ENCODE results near the gene EDEM2. TPM values are rescaled to one million over a fixed set of nuclear protein-coding genes. Genes with fewer than 3 reads are reported as not detected.

EDEM2 gene
- polyA plus RNA-seq, 3 donors = 39.5 to 86.1 (median 75.6) TPM

GRCh38 chr20:35167787-35168186 lies 20.7 kb upstream of the EDEM2 start:
- Histone ChIP-seq H4K20me1 (ENCODE audit: insufficient read depth, low read length) (no peaks in the 10 kb centered on the region), H3K27ac (ENCODE audit: low read depth in 1 of 2, low read length in 2 of 2) (no peak overlapping the region), H3K27me3 (ENCODE audit: control insufficient read depth in 2 of 2, insufficient read depth in 2 of 2, low read length in 2 of 2) (no peaks in the 10 kb centered on the region), H3K36me3 (replicated peaks in 1 of 2; ENCODE audit: control insufficient read depth in 1 of 2, insufficient read depth in 2 of 2, low read length in 2 of 2) (no peaks in the 10 kb centered on the region), H3K4me3 (replicated peaks in 1 of 3; ENCODE audit: low read depth in 2 of 3, low read length in 3 of 3) (no peak overlapping the region), H3K9me3 (replicated peaks in 1 of 2; ENCODE audit: control insufficient read depth in 1 of 2, insufficient read depth in 1 of 2, low read length in 2 of 2) (no peaks in the 10 kb centered on the region), H3K79me2 (ENCODE audit: insufficient read depth, low read length) (no peaks in the 10 kb centered on the region), H3K4me1 (ENCODE audit: control insufficient read depth in 1 of 2, insufficient read depth in 2 of 2, low read length in 2 of 2) (peaks cover 14 to 18% of the 10 kb centered on the region in 2 donors), H2AFZ (ENCODE audit: insufficient read depth, low read depth, low read length, poor library complexity, severe bottlenecking) (no peak overlapping the region), H3K9ac (ENCODE audit: insufficient read depth, low read length, poor library complexity, severe bottlenecking) (no peak overlapping the region), H3K4me2 (replicated peaks; ENCODE audit: extremely low read depth, low read length, poor library complexity, severe bottlenecking) (no peak overlapping the region)
- Mint-ChIP-seq H3K9me3 (peaks cover 0 to 7% (median 2%) of the 10 kb centered on the region in 7 donors), H3K4me1 (peaks cover 20% of the 10 kb centered on the region), H3K27me3 (ENCODE audit: low read depth in 3 of 3) (peaks cover 0 to 6% (median 1%) of the 10 kb centered on the region in 3 donors), H3K36me3 (no peaks in the 10 kb centered on the region), H3K27ac (no peak overlapping the region), H3K4me3 (no peak overlapping the region)
- intact Hi-C loops (cut with micrococcal nuclease) = no loop called here
- no peak for DNase-seq
- no CpG with 5 or more reads among the region's 1 CpG for WGBS (ENCODE audit: insufficient coverage)
- TF ChIP-seq CTCF (IDR thresholded peaks at IDR 0.05) = no peak

DNA sequence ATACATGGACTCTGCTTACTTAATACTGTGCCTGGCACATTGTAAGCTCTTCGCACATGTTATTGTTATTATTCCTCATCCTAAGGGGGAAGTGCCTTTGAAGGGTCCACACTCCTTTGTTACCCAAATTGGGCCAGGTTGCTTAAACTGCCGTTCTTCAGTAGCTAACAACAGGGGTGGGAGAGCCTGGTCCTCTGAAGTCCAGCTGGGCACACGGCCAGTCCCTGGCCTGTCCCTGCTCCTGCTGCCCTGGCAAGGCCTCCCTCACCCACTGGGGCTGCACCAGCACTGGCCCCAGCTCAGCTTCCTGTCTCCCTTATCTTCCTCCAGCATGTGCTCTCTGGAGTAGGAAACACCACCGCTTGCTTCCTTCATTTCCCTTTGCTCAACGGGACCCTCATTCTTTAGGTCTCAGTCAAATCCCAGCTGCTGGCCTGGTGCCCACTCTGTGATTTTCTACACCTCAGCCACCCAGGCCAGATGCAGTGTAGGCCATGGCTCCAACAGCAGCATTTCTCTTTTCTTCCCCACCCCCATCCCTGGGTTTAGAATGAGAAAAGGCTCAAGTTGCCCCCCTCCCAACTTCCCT lies 19.2 kb upstream of the EDEM2 start:
- peaks cover 0 to 5% (median 0%) of the 10 kb centered on the region in 3 donors for H3K27me3 Mint-ChIP-seq (ENCODE audit: low read depth in 3 of 3)
- Histone ChIP-seq H3K27ac (ENCODE audit: low read depth in 1 of 2, low read length in 2 of 2) (no peak overlapping the region), H3K4me3 (replicated peaks in 1 of 3; ENCODE audit: low read depth in 2 of 3, low read length in 3 of 3) (no peak overlapping the region), H3K36me3 (replicated peaks in 1 of 2; ENCODE audit: control insufficient read depth in 1 of 2, insufficient read depth in 2 of 2, low read length in 2 of 2) (no peaks in the 10 kb centered on the region), H3K4me2 (replicated peaks; ENCODE audit: extremely low read depth, low read length, poor library complexity, severe bottlenecking) (no peak overlapping the region), H3K79me2 (ENCODE audit: insufficient read depth, low read length) (no peaks in the 10 kb centered on the region), H3K9ac (ENCODE audit: insufficient read depth, low read length, poor library complexity, severe bottlenecking) (no peak overlapping the region), H3K9me3 (replicated peaks in 1 of 2; ENCODE audit: control insufficient read depth in 1 of 2, insufficient read depth in 1 of 2, low read length in 2 of 2) (no peaks in the 10 kb centered on the region), H3K4me1 (ENCODE audit: control insufficient read depth in 1 of 2, insufficient read depth in 2 of 2, low read length in 2 of 2) (peaks cover 3 to 6% of the 10 kb centered on the region in 2 donors), H4K20me1 (ENCODE audit: insufficient read depth, low read length) (no peaks in the 10 kb centered on the region), H3K27me3 (ENCODE audit: control insufficient read depth in 2 of 2, insufficient read depth in 2 of 2, low read length in 2 of 2) (no peaks in the 10 kb centered on the region), H2AFZ (ENCODE audit: insufficient read depth, low read depth, low read length, poor library complexity, severe bottlenecking) (peak overlapping the region; percentile 6)
- H3K4me1 Mint-ChIP-seq = peaks cover 12% of the 10 kb centered on the region
- peaks cover 0 to 7% (median 2%) of the 10 kb centered on the region in 7 donors for H3K9me3 Mint-ChIP-seq
- no peak for DNase-seq
- peak overlapping the region in 1 of 7 donors; percentile 26 for H3K27ac Mint-ChIP-seq
- no peak for TF ChIP-seq CTCF (IDR thresholded peaks at IDR 0.05)
- no peaks in the 10 kb centered on the region for H3K36me3 Mint-ChIP-seq
- no peak overlapping the region for H3K4me3 Mint-ChIP-seq
- 11% methylated on average over 4 of the region's 5 CpGs for WGBS (ENCODE audit: insufficient coverage)
- intact Hi-C loops (cut with micrococcal nuclease) = no loop called here

Measured in CD14-positive monocyte (primary cell).